ENCODE measurements around the gene DOCK1. TPM values are rescaled to one million over a fixed set of nuclear protein-coding genes. Genes with fewer than 3 reads are reported as not detected.

Gene DOCK1
- polyA plus RNA-seq, 1 of the 3 experiments (the other 2 are of a cell fraction), result 15.5 TPM

DNA sequence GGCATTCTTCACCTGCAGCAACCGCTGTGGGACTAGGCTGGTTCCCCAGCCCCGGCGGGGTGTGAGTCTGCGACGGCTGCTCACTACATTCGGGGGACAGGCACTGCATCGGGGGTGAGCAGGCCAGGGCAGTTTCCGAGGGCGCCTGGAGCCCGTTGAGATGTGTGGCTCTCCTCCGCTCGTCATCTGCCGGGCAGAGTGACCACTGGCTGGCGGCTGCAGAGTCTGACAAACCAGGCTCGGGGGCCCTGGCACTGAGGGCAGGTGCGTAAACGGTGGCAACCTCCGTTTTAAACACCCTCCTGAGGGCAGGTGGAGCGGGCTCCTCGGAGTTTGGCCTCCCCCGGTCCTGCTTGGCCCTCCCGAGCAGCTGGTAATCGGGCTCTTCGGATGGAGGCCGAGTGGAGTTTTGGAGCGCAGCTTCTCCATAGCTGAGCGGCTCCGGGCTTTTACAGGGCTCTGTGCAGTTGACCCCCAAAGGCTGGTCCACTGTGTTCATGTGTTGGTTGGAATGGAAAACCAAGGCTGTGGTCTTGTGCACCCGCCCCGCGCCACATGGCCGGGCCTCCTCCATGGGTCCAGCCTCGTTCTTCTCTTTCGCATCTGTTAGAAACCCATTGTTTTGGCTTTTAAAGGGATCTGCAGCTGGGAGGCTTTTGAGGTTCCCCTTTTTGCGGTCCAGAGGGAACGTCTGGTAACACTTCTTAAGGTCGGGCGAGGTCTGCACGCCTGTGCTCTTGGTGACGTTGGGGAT is 270.3 kb downstream of the DOCK1 start:
- no peaks in the 10 kb centered on the region for H3K79me2 ChIP-seq (ENCODE audit: insufficient read depth)

DNA sequence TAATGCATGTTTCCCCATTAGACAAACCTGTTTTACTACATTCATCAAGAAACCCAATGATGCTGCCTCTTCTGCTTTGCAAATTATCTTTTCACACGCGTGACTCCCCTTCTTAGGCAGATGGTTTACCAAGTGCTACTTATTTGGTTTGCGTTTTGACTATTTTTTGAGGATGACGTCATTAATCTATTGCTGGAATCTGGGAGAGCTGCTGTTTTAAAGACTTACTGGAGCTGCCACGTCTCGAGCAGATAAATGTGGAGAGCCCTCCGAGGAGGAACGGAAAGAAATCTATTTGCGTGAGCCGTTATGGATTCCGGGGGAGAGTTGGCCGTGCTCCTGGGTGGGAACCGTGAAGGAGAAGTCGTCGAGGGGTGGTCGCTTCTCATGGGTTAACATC is 271.4 kb downstream of the DOCK1 start:
- Histone ChIP-seq H2AFZ (ENCODE audit: low read depth) (no peak overlapping the region), H3K27ac (ENCODE audit: low read depth in 2 of 2, low read length in 1 of 2) (no peak overlapping the region), H3K79me2 (ENCODE audit: insufficient read depth) (no peaks in the 10 kb centered on the region), H3K4me2 (no peak overlapping the region), H3K27me3 (ENCODE audit: insufficient read depth) (no peaks in the 10 kb centered on the region), H3K4me3 (ENCODE audit: low read depth in 2 of 2, low read length in 1 of 2) (no peak overlapping the region), H3K4me1 (ENCODE audit: control insufficient read depth in 1 of 2, insufficient read depth in 2 of 2, low read depth in 1 of 2, low read length in 1 of 2) (no peaks in the 10 kb centered on the region), H3K9me3 (no peaks in the 10 kb centered on the region), H3K36me3 (replicated peaks in 1 of 2; ENCODE audit: control insufficient read depth in 1 of 2, insufficient read depth in 2 of 2, low read length in 1 of 2) (peaks cover 0 to 2% of the 10 kb centered on the region in 2 experiments), H3K9me2 (no peaks in the 10 kb centered on the region), H3F3A (replicated peaks; ENCODE audit: insufficient read depth) (no peaks in the 10 kb centered on the region), H4K20me1 (ENCODE audit: insufficient read depth) (no peaks in the 10 kb centered on the region), H3K9ac (no peak overlapping the region)
- 95% methylated on average over 16 of the region's 16 CpGs for WGBS (ENCODE audit: low lambda C conversion rate)
- POLR2A ChIA-PET, result no interaction called here
- DNase-seq, result no peak
- CTCF ChIA-PET, result no interaction called here
- TF ChIP-seq, protein P1, sequence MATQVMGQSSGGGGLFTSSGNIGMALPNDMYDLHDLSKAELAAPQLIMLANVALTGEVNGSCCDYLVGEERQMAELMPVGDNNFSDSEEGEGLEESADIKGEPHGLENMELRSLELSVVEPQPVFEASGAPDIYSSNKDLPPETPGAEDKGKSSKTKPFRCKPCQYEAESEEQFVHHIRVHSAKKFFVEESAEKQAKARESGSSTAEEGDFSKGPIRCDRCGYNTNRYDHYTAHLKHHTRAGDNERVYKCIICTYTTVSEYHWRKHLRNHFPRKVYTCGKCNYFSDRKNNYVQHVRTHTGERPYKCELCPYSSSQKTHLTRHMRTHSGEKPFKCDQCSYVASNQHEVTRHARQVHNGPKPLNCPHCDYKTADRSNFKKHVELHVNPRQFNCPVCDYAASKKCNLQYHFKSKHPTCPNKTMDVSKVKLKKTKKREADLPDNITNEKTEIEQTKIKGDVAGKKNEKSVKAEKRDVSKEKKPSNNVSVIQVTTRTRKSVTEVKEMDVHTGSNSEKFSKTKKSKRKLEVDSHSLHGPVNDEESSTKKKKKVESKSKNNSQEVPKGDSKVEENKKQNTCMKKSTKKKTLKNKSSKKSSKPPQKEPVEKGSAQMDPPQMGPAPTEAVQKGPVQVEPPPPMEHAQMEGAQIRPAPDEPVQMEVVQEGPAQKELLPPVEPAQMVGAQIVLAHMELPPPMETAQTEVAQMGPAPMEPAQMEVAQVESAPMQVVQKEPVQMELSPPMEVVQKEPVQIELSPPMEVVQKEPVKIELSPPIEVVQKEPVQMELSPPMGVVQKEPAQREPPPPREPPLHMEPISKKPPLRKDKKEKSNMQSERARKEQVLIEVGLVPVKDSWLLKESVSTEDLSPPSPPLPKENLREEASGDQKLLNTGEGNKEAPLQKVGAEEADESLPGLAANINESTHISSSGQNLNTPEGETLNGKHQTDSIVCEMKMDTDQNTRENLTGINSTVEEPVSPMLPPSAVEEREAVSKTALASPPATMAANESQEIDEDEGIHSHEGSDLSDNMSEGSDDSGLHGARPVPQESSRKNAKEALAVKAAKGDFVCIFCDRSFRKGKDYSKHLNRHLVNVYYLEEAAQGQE (IDR thresholded peaks at IDR 0.05; ENCODE audit: low read depth, low read length), result no peak
- no peak for TF ChIP-seq NRF1 (IDR thresholded peaks at IDR 0.05; ENCODE audit: low read depth, low read length)
- TF ChIP-seq RXRA (IDR thresholded peaks at IDR 0.05; ENCODE audit: borderline replicate concordance, low read depth), result no peak
- no peak for TF ChIP-seq SMC3 (IDR thresholded peaks at IDR 0.05; ENCODE audit: low read depth, low read length)
- TF ChIP-seq, protein P2, sequence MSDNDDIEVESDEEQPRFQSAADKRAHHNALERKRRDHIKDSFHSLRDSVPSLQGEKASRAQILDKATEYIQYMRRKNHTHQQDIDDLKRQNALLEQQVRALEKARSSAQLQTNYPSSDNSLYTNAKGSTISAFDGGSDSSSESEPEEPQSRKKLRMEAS (IDR thresholded peaks at IDR 0.05; ENCODE audit: low read depth), result no peak
- TF ChIP-seq POLR2AphosphoS5 (IDR thresholded peaks at IDR 0.05; ENCODE audit: low read depth, low read length), result no peak
- TF ChIP-seq FOSL2 (IDR thresholded peaks at IDR 0.05; ENCODE audit: borderline replicate concordance, low read depth), result no peak
- TF ChIP-seq, protein P3, sequence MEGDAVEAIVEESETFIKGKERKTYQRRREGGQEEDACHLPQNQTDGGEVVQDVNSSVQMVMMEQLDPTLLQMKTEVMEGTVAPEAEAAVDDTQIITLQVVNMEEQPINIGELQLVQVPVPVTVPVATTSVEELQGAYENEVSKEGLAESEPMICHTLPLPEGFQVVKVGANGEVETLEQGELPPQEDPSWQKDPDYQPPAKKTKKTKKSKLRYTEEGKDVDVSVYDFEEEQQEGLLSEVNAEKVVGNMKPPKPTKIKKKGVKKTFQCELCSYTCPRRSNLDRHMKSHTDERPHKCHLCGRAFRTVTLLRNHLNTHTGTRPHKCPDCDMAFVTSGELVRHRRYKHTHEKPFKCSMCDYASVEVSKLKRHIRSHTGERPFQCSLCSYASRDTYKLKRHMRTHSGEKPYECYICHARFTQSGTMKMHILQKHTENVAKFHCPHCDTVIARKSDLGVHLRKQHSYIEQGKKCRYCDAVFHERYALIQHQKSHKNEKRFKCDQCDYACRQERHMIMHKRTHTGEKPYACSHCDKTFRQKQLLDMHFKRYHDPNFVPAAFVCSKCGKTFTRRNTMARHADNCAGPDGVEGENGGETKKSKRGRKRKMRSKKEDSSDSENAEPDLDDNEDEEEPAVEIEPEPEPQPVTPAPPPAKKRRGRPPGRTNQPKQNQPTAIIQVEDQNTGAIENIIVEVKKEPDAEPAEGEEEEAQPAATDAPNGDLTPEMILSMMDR (IDR thresholded peaks at IDR 0.05), result no peak
- TF ChIP-seq FOXM1 (IDR thresholded peaks at IDR 0.05; ENCODE audit: low read depth), result no peak
- no peak for TF ChIP-seq MXI1 (IDR thresholded peaks at IDR 0.05; ENCODE audit: low read depth, low read length)

More for the DNA sequence above, 270.3 kb downstream of the DOCK1 start:
- CTCF ChIA-PET, result no interaction called here
- Histone ChIP-seq H3K9me2 (no peaks in the 10 kb centered on the region), H3K27ac (ENCODE audit: low read depth in 2 of 2, low read length in 1 of 2) (no peak overlapping the region), H3F3A (replicated peaks; ENCODE audit: insufficient read depth) (no peaks in the 10 kb centered on the region), H4K20me1 (ENCODE audit: insufficient read depth) (no peaks in the 10 kb centered on the region), H2AFZ (ENCODE audit: low read depth) (no peak overlapping the region), H3K9ac (no peak overlapping the region), H3K4me2 (no peak overlapping the region), H3K4me3 (ENCODE audit: low read depth in 2 of 2, low read length in 1 of 2) (no peak overlapping the region), H3K9me3 (no peaks in the 10 kb centered on the region), H3K4me1 (ENCODE audit: control insufficient read depth in 1 of 2, insufficient read depth in 2 of 2, low read depth in 1 of 2, low read length in 1 of 2) (no peaks in the 10 kb centered on the region), H3K36me3 (replicated peaks in 1 of 2; ENCODE audit: control insufficient read depth in 1 of 2, insufficient read depth in 2 of 2, low read length in 1 of 2) (peaks cover 0 to 2% of the 10 kb centered on the region in 2 experiments), H3K27me3 (ENCODE audit: insufficient read depth) (no peaks in the 10 kb centered on the region)
- DNase-seq, result no peak
- WGBS (ENCODE audit: low lambda C conversion rate), result 94% methylated on average over 15 of the region's 40 CpGs
- POLR2A ChIA-PET, result no interaction called here
- TF ChIP-seq, protein P1 (IDR thresholded peaks at IDR 0.05; ENCODE audit: low read depth, low read length), result no peak
- TF ChIP-seq SIN3A (IDR thresholded peaks at IDR 0.05; ENCODE audit: borderline replicate concordance, low read depth, low read length) (no peak), TEAD4 (IDR thresholded peaks at IDR 0.05; ENCODE audit: borderline replicate concordance, insufficient read depth) (no peak), TCF12 (IDR thresholded peaks at IDR 0.05) (no peak), RAD21 (IDR thresholded peaks at IDR 0.05; ENCODE audit: low read length) (no peak), NRF1 (IDR thresholded peaks at IDR 0.05; ENCODE audit: low read depth, low read length) (no peak)

Measured in SK-N-SH (cell line).